ENCODE measurements around the gene BABAM2.
"Not testable (repeated sequence)": the region's sequence is repeated elsewhere in the genome, so short reads cannot be mapped to it uniquely, and the experiment has no call there.

BABAM2 gene

DNA sequence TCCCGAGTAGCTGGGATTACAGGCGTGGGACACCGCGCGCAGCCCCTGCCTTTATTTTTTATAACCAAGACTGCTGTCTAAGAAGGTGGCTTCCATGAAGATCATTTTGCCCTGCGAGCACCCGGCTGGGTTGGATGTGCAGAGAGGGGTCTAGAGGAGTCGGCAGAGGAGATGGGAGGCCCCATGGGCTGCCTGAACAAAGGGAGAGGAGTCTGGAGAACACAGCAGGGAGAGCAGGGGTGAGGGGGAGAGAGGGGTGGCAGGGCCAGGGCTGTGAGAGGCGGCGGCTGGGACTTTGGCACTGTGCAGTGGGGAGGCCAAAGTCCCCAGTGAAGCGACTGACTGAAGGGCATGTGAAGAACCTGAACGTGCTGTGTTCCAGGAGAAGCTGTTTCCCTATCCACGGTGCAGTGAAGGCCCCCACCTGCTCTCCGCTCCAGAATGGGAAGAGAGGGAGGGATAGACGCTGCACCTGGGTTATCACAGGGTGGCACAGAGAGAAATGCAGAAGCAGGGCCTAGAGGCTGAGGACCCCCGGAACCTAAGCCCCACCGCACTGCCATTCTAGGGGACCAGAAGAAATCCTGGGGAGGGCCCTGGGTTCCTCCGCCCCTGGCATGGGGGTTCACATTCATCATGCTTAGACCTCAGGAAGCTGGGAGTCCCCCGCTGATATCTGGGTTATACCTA, 477.3 kb downstream of the BABAM2 start:
- no peak for DNase-seq

DNA sequence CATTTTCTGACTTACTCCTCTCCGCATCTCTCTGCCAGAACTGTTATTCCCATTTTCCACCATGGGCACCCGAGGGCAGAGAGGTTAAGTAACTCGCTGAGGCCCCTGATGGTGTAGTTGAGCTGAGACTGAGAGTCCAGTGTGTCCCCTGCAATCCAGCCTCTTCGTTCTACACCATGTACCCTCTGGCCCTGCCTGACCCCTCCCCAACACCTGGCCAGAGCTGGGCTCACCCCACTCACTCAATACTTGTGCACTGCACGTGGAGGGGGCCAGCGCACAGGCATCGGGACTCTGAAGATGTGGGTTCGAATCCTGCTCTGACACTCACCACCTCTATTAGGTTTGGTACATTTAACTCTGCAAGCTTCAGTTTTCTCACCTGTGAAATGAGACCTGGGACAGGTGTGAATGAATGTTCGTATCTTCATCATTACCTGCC, 477.8 kb downstream of the BABAM2 start:
- DNase-seq: no peak

DNA sequence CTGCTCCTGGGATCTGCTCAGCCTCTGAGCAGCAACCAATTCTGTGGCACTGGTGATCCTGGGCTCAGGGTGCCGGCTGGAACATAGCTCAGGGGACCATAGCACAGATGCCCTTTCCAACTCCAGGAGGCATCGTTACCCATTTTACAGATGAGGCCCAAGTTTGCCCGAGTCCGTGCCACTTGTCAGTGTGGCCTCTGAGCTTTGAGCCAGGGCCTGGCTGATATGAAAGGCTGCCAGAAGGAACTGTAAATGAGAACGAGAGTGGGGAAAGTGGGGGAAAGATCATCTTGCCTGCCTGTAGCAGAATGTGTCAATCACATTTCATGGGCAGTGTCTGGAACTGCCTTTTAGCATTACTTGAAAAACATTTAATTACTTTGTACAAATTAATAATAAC, 478.8 kb downstream of the BABAM2 start:
- no peak for DNase-seq

DNA sequence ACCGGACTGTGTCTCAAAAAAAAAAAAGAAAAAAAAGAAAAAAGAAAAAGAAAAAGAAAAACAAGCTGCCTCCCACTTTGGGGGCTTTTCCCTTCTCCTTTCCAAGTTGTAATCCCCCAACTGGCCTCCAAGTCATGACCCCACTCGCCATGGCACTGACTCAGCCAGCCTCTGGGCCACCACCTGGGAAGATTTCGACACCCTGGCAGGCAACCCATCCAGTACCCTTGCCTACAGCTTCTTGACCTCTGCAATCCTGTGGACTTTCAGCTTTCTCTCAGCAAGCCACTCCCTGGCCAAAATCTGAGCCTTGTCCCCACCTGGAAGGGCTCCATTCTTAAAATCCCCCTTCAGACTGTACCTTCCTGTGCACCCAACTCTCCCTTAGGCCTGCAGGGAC, 479.8 kb downstream of the BABAM2 start:
- no peak for DNase-seq

DNA sequence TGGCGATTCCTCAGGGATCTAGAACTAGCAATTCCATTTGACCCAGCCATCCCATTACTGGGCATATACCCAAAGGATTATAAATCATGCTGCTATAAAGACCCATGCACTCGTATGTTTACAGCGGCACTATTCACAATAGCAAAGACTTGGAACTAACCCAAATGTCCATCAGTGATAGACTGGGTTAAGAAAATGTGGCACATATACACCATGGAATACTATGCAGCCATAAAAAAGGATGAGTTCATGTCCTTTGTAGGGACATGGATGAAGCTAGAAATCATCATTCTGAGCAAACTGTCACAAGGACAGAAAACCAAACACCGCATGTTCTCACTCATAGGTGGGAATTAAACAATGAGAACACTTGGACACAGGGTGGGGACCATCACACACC, 481.2 kb downstream of the BABAM2 start:
- DNase-seq: not testable (repeated sequence)

DNA sequence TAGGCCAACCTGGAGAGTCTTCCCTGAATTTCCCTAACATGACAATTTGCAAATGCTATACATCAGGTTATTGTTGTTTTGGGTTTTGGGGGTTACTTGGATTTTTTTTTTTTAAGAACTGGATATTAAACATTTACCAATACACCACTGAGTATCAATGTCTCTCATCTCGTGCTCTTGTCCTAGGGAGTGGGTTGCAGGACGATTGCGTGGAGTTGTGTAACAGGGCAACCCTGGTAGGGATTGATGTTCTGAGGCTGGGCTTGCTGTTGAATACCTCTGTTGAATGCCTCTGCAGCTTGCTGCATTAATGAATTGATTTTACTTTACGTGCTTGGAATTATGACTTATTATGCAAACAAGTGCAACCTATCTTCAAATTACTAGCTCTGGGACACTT, 483.3 kb downstream of the BABAM2 start:
- no peak for DNase-seq

DNA sequence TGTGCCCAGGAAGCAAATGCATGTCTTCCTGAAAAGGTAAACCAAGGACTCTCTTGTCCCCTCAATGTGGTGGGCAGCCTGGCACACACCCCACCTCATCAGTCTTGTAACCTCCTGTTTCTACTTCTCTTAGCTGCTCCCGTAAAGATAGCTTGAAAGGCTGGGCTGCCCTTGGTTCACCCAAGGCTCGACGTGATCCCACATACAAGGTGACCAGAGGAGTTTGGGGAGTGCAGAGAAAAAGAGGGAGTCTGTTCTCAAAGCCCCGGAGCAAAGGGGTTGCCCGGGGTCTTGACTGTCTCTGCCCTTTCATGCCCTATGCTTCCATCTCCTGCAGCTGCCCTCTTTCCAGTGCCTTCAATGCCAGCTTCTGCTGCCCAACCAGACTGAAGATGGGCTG, 483.8 kb downstream of the BABAM2 start:
- DNase-seq: no peak

DNA sequence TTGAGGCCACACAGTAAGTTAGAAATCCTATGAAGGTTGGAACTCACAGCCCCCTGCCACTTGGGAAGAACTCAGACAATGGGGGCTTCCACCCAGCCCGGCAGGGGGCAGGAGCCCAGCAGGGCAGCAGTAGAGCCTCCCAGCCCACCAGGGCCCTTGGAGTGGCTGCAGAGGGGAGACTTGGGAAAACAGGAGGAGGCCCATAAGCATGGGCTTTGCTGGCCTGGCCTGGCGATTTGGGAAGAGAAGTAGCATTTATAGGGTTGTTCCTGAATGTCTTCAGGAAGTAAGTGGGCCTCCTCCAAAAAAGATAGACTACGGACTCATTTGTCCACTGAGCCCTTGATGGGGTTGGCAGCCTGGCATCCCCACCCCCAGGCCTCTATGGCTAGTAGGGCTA, 484.7 kb downstream of the BABAM2 start:
- DNase-seq: no peak

DNA sequence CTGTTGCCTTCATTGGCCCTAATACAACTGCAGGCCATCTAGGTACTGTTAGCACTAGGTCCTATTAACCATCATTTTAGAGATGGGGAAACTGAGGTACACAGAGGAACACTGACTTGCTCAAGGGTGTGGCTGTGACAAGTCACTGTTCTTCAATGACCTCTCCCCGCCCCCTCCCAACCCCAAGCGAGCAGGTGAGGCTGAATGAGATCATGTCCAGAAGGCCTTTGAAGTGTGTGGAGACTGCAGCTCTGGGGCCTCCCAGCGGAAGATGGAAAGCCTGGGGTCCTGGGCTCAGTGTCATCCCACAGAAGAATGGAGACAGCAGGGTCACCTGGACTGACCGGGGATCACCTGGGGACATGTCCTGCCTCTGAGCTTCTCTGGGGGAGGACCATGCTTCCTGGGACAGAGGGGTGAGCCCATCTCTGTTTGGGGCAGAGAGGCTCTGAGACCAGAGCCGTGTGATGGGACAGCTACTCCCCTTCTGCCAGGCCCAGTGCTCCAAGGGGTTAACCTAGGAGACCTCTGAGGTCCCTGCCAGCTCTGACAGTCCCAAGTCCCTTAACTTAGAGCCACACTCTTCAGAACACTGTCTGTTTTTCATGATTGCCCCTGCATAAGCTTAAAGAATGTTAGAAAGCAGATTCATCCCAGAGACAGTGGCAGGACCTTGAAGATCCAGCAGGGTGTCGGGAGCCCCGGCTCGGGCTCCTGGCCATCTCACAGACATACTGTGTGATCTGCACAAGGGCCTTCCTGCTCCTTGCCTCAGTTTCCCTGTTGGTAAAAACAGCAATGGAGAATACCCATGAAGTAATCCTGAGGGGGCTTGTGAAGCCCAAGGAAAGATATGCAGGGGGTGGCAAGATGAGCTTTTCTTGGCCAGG, 485.5 kb downstream of the BABAM2 start:
- no peak for DNase-seq

DNA sequence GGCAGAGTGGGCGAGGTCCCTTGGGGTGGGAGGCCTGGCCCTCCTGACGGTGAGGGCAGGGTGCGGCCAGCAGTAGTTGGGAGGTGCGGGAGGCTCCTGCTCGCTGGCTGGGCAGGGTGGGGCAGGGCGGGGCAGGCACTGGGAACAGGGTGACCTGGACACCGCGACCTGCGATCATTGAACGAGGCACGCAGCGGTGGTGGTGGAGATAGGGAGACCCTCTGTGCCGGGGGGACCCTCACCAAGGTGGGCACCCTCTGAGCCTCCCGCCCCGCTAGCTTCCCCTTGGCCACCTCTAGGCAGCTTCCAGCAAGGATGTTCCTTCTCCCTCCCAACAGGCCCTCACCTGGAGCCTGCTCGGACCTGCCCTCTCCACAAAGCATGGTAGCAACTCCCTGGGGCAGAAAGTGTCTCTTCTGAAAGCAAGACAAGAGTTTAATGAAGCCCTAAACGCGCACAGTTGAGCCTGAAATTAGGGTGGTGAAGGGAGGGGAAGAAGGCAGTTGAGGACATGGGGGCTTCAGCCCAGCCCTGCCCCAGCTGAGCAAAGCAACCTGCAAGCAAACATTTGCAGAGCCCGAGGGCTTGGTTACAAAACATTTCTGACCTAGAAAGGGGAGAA, 486.8 kb downstream of the BABAM2 start:
- no peak for DNase-seq

DNA sequence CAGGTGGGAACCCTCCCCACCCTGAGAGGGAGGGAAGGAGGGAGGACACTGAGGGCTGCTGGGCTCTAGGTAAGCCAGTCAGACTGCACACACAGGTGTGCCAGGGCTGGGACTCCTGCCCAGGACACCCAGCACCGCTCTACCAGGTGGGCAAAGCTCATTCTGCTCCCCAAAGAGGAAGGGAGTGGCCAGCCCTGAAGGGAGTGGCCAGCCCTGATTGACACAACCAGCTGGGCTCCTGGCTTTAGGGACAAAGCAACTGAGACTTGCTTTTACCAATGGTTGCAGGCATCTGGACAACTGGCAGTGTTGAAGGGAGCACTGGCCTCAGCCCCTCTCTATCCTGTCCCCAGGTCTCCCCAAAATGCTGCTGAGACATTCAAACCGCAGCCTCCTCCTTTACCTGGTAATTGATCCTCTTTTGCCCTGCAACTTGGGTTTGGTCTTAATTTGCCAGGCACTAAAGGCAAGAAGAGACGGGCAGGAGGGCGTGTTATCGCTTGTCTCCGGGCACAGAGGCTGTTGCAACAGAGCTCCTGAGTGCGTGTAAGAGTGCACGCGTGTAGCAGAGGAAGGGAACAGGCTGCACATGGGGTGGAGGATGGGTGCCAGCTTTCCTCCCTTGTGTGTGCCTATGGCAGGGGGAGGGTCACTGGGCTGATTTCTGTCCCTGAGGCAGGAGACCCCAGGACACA, 487.6 kb downstream of the BABAM2 start:
- no peak for DNase-seq

DNA sequence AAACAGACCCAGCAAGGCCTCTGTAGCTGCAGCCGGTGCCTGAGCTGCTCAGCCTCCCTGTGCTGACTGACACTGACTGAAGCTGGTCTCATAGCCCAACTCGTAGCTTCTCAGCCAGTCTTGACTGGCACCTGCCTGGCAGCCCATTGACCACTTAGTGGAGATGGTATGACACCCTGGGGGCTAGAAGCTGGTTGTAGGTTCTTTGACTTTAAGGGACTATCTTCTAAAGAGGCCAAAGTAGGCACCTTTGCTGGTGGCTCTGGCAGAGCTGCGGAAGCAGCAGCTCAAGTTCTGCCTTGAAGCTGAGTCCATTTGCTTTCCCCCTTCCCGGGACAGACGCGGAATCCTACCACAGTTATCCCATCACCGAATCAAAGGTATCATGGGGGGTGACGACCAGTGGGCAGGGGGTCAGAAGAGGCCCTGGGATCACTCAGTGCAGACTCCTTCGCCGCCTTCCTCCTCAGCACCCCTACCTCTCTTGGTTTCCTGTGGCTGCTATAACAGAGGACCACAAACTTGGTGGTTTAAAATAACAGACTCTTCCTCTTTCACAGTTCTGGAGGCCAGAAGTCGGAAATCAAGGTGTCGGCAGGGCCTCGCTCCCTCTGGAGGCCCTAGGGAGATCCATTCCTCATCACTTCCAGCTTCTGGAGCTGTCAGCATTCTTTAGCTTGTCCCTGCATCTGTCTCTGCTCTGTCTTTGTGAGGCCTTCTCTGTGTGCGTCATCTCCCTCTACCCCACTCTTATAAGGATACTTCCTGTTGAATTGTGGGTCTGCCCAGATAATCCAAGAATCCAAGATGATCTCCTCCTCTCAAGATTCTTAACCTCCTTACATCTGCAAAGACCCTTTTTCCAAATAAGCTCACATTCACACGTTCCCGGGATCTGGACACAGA, 488.4 kb downstream of the BABAM2 start:
- DNase-seq: no peak

DNA sequence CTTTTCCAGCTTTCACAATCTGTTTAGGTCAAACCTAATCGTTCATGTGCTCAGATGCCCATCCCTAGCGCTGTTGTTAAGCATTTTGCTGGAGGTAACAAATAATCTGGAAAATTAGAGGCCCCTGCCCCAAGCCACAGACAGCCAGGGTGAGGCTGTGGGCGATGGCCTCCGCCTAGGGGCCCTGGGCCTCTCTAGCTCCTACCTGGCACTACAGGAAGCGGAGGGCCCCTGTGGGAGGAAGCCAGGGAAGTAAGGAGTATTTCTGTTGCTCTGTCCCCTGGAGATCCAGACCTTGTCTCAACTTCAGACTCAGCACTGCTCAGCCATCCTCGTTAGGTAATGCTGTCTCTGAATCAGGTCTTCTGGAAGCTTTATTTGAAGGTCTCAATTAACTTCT, 489.7 kb downstream of the BABAM2 start:
- DNase-seq: no peak

DNA sequence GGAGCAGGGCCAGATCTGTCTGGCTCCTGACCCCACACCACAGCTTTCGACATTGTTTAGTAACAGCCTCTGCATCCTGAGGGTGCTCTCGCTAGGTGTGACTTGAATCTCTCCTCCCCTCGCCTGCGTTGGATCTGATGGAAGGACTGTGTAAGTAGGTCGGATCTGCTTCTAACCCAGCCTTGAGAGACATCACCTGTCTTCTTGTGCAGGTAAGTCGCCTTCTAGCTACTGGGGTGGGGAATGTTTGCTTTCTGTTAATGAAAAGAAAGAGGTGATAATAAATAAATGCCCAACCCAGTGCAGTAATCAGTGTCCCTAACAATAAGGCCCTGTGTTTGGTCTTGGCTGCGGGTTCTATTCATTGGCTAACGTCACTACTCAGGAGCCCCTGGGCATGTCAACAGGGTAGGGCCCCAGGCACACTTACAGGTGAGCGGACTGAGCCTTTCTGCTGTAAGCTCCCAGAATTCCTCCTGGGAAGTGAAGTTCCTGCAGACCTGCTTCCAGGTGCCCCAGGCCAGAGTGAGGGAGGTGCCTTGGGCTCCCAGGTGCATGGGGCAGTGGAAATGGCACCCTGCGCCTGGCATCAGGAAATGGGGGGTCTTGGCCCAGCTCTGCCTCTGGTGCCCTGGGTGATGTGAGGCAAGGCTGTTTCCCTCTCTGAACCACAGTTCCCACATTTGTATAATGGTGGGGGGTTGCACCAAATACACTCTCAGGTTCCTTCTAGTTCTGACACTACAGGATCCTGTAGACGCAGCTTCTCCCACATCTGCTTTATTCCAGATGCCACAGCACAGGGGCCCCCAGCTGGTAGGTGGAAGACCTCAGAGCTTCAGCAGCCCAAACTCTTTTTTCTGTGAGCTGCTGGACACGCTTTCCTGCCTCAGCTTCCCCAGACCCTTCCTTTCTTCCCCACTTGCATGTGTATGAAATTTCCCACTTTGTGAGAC, 491.0 kb downstream of the BABAM2 start:
- no peak for DNase-seq

DNA sequence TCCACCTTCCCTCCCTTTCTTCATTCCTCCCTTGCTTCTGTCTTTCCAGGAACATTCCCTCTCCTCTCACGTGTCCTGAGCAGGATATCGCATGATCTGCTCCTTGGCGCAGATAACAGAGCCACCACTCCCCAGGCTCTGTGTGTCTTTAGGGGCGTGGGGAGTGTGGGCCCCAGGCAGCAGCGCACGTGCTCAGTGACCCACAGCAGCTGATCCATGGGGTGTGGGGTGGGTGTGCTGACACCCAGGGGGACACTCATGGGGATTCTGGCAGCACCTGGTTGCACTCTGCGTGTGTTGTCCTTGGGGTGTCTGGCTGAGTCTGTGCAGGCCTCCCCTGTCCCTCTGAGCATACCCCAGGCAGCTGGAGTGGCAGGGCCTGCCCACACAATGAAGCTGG, 492.2 kb downstream of the BABAM2 start:
- DNase-seq: no peak

DNA sequence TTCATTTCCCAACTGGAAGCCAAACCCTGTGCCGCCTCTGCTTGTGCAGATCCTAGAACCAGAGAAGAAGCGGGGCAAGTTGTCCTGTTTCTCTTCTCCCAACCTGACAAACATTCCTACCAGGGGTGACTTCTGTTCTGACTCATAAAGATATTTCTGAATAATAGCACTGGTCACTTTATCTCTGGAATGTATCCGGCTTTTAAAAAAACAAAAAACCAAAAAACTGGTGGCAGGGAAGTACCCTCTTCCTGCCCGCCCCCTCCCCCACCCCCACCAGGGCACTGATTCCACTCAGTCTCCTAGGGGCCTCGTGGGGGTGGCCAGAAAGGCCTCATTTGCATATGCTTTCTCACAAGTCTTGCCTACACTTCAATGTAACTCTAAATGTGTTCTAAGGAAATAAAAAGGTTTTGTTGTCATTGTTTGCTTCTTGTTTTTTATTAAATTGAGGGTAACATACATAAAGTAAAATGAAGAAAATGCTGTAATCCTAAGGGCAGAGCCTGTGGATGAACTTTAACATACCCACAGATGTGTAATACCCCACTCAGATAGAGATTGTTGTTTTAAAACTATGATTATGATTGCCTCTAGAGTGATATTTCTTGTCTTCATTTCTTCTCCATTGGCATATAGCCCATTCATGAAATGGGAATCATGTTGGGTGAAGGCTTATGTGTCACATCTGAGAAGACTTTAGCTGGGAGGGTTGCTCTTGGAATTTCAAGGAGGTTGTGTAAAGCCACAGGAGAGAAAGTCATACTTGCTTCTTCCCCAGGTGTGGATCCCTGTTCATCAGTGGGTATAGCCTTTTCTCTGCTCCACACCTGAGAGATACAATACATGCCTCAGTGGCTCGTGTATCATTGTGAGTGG, 496.8 kb downstream of the BABAM2 start:
- no peak for DNase-seq
